ENCODE data around the gene ZNF580.

DNA sequence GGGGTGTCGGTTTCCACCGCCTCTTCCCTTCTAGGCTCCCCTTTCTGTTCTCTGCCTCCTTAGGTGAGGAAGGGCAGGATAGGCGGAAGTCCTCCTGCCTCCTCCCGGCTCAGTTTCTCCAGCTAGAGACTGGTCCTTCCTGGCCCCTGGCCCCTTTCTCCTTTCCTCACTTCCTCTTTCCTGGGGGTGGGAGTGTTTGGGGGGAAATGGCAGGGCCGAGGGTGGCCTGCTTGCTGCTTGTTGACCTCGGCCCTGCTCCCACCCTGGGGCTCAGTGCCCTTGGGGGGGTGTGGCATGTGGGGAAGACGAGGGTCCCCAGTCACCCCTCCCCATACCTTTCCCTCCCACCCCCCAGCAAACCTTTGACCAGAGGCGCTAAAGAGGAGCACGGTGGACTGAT is 19.0 kb downstream of the ZNF580 start:
- TF ChIP-seq, protein P1, sequence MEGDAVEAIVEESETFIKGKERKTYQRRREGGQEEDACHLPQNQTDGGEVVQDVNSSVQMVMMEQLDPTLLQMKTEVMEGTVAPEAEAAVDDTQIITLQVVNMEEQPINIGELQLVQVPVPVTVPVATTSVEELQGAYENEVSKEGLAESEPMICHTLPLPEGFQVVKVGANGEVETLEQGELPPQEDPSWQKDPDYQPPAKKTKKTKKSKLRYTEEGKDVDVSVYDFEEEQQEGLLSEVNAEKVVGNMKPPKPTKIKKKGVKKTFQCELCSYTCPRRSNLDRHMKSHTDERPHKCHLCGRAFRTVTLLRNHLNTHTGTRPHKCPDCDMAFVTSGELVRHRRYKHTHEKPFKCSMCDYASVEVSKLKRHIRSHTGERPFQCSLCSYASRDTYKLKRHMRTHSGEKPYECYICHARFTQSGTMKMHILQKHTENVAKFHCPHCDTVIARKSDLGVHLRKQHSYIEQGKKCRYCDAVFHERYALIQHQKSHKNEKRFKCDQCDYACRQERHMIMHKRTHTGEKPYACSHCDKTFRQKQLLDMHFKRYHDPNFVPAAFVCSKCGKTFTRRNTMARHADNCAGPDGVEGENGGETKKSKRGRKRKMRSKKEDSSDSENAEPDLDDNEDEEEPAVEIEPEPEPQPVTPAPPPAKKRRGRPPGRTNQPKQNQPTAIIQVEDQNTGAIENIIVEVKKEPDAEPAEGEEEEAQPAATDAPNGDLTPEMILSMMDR (conservative IDR thresholded peaks at IDR 0.05; ENCODE audit: low read length) = no peak
- no peak for TF ChIP-seq EZH2phosphoT487 (IDR thresholded peaks at IDR 0.05; ENCODE audit: borderline replicate concordance, low read depth, low read length)

Measured in OCI-LY7 (cell line).